HG03442 (cell line): Measurements from ENCODE around the gene GIGYF1.
"Not testable (repeated sequence)": the region's sequence is repeated elsewhere in the genome, so short reads cannot be mapped to it uniquely, and the experiment has no call there.

Experiments used
- ATAC-seq: cut with Tn5 transposase; IDR thresholded peaks from one replicate; pipeline ENCODE4 v1.9.1; 2021; ENCODE audit warnings: mild to moderate bottlenecking, moderate library complexity; ENCODE audit not compliant: unreplicated experiment

GIGYF1 gene, protein sequence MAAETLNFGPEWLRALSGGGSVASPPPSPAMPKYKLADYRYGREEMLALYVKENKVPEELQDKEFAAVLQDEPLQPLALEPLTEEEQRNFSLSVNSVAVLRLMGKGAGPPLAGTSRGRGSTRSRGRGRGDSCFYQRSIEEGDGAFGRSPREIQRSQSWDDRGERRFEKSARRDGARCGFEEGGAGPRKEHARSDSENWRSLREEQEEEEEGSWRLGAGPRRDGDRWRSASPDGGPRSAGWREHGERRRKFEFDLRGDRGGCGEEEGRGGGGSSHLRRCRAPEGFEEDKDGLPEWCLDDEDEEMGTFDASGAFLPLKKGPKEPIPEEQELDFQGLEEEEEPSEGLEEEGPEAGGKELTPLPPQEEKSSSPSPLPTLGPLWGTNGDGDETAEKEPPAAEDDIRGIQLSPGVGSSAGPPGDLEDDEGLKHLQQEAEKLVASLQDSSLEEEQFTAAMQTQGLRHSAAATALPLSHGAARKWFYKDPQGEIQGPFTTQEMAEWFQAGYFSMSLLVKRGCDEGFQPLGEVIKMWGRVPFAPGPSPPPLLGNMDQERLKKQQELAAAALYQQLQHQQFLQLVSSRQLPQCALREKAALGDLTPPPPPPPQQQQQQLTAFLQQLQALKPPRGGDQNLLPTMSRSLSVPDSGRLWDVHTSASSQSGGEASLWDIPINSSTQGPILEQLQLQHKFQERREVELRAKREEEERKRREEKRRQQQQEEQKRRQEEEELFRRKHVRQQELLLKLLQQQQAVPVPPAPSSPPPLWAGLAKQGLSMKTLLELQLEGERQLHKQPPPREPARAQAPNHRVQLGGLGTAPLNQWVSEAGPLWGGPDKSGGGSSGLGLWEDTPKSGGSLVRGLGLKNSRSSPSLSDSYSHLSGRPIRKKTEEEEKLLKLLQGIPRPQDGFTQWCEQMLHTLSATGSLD (N-terminal part only)

DNA sequence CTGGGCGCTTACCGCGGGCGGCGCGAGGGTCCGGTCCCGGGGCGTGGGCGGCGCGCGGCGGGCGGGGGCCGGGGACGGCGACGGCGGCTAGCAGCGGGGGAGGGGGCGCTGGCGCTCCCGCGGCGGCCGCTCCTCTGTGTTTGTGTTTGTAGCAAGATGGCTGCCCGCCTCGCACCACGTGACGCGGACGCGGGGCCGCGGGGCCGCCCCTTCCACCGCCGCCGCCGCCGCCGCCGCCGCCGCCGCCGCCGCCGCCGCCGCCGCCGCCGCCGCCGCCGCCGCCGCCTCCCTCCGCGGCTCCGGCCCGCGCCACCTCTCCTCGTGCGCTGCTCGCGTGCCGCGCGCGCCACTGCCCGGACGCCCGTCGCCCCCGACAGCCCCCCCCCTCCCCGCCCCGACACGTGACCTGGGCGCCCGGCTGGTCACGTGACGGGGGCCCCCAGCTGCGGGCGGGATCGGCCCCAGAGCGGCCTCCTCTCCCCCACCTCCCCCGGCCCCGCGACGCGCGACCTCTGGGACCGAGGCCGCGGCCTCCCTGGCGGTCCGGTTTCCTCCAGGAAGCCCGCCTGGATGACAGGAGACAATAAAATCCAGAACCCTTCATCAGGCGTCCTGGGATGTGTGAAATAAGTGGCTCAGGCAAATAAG, at the start of gene GIGYF1:
Gene GIGYF1, minus strand, starts transcription at position 153 of the 648 bp plus-strand sequence. CDS start 6,012 bp downstream, outside the sequence.
- peak; percentile 35 for ATAC-seq

DNA sequence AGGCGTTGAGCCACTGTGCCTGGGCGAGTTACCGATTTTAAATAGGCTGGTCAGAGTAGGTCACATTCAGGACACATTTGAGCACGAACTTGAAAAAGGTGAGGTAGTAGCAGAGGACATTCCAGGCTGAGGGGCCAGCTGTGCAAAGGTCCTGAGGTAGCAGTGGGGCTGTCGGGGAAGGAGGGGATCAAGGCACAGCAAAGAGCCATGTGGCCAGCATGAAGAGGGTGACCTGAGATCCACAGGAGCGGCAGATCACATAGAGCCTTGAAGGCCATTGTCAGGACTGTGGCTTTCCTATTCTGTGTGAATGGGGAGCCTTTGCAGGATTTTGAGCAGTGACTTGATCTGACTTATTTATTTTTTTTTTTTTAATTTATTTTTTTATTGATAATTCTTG, 45.9 kb upstream of the GIGYF1 start:
- no peak for ATAC-seq

DNA sequence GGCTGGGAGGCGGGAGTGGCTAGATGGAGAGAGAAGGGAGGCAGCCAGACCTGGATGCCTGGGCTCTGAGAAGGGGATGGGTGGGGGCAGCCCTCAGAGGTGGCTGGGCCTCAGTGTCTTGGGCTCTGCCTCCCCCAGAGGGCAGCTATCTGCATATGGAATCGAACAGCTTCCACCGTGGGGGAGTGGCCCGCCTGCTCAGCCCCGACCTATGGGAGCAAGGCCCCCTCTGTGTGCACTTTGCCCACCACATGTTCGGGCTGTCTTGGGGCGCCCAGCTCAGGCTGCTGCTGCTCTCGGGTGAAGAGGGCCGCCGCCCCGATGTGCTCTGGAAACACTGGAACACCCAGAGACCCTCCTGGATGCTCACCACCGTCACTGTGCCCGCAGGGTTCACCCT, 42.6 kb upstream of the GIGYF1 start:
- ATAC-seq, result no peak

DNA sequence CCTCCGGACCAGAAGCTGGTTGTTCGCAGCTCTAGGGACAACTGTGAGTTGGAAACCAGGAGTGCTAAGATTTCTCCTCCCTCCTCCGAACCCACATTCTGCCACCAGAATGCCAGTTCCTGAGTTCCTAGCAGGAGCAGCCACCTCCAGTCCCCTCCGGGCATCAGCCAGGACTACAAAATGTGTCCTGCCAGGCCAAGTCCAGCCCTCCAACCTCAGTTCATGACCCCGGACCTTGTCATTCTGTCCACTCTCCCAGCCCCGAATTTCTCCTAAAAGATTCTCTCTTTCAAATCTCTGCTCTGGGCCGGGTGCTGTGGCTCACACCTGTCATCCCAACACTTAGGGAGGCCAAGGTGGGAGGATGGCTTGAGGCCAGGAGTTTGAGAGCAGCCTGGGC, 41.7 kb upstream of the GIGYF1 start:
- ATAC-seq, result no peak

DNA sequence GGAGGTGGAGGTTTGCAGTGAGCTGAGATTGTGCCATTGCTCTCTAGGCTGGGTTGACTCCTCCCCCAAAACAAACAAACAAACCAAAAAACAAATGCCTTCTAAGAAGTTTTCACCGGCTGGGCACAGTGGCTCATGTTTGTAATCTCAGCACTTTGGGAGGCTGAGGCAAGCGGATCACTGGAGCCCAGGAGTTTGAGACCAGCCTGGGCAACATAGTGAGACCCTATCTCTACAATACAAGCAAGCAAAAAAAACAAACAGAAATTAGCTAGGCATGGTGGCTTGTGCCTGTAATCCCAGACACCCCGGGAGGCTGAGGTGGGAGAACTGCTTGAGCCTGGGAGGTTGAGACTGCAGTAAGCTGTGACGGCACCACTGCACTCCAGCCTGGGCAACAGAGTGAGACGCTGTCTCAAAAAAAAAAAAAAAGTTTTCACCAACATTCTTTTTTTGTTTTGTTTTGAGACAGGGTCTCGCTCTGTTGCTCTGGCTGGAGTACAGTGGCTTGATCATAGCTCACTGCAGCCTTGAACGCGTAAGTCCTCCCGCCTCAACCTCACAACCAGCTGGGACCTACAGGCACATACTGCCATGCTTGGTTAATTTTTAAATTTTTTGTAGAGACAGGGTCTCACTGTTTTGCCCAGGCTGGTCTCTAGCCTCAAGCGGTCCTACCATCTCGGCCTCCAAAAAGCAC, 38.0 kb upstream of the GIGYF1 start:
- ATAC-seq, result no peak

DNA sequence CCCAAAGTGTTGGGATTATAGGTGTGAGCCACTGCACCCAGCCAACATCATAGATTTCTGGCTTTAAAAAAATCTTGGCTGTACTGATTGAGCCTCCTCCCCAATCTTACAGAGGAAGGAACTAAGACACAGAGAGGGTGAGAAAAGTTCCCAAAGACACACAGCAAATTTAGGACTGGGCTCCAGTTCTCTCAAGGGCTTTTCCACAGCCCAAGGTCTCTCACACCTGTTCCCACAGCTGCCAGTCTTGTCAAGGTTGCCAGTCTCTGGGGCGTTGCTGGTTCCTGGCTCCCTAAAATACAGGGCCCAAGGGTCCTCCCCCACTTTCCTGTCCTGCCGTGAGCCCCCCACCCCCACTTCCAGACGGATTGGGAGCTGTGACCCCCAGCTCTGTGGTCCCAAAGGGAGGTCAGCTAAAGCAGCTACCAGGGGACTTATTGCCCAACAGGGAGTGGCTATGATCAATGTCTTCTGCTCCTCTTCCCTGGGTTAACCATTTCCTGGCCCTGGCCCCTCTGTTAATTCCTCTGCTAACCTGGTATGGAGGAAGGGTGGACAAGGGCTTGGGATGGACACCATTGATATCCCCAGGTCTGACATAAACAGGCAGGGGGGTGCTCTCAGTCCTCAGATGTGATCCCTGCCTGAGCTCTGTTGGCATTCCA, 36.2 kb upstream of the GIGYF1 start:
- no peak for ATAC-seq

DNA sequence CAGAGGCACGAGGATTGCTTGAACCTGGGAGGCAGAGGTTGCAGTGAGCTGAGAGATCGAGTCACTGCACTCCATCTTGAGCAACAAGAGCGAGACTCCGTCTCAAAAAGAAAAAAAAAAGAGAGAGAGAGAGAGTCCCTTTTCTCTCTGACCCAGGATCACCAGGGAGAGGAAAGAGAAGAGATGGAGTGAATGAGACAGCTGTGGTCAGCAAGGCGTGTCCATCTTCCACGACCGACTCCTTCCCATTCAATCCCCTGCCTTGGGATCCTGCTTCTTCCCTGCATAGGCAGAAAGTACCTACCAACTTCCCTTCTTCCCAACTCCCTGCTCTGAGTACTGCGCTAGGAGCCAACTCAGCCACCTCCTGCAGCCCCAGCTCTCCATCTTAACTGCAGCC, 34.1 kb upstream of the GIGYF1 start:
- no peak for ATAC-seq

DNA sequence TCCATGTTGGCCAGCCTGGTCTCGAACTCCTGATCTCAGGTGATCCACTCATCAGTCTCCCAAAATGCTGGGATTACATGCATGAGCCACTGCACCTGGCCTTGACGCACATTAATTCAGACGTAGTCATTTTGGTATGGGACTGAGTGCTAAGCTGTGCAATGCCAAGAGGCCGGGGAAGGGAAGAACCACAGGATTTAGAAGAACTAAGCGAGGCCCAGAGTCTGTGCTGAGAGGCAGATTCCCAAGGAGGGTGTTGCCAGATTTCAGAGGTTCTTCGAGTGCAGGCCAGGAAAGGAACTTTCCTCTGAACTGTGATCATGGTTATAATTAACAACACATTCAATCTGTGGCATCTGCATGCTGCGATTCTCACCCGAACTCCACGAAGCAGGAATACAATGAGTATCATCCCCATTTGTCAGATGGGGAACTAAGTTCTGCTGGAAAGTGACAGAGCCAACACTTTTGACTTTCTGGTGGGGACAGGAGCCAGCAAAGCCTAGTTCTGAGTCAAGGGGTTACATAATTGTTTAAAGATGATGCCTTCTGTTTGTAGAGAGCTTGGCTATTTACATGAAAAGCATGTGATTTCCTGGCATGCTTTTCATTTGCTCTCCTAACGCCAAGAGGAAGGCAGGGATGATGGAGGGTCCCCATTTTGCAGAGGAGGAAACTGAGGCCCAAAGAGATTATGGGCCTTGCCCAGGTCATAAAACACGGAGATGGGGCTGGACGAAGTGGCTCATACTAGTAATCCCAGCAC, 33.1 kb upstream of the GIGYF1 start:
- no peak for ATAC-seq

DNA sequence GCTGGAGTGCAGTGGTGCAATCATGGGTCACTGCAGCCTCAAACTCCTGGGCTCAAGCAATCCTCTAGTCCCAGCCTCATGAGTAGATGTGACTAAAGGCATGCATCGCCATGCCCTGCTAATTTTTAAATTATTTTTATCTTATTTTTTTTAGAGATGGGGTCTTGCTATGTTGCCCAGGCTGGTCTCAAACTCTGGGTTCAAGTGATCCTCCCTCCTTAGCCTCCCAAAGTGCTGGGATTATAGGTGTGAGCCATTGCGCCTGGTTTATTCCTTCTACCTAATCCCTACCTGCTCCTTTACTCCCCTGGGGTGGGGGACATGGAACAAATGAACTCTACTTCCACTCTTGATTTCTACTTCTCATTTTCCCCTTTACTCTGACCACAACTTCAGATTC, 30.3 kb upstream of the GIGYF1 start:
- not testable (repeated sequence) for ATAC-seq

DNA sequence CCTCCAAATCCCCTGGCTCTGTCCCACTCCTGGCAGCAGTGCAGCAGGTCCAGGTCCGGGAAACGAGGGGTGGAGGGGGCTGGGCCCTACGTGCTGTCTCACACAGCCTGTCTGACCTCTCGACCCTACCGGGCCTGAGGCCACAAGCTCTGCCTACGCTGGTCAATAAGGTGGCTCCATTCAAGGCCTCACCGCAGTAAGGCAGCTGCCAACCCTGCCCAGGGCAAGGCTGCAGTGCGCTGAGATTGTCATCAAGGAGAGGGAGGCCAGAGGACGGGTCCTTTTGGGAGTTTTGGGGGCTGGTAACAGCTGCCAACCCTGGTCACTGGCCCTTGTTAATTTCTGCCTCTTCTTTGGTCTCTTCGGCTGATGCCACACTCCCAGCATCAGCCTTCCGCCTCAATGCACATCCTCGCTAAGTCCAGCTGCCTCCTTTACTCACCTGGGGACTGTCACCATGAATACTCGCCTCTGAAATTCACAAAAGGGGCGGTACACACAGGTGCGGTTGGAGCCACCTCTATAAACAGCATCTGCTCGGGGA, 29.8 kb upstream of the GIGYF1 start:
- ATAC-seq, result no peak

DNA sequence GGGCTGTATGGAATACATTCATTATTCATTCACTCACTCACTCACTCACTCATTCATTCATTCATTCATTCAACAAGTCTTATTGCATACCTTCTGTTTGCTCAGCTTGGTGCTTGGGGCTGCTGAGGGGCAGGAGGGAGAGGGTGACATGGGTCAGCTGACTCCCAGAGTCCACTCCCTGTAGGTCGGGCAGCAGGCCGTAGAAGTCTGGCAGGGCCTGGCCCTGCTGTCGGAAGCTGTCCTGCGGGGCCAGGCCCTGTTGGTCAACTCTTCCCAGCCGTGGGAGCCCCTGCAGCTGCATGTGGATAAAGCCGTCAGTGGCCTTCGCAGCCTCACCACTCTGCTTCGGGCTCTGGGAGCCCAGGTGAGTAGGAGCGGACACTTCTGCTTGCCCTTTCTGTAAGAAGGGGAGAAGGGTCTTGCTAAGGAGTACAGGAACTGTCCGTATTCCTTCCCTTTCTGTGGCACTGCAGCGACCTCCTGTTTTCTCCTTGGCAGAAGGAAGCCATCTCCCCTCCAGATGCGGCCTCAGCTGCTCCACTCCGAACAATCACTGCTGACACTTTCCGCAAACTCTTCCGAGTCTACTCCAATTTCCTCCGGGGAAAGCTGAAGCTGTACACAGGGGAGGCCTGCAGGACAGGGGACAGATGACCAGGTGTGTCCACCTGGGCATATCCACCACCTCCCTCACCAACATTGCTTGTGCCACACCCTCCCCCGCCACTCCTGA, 28.6 kb upstream of the GIGYF1 start:
- no peak for ATAC-seq

DNA sequence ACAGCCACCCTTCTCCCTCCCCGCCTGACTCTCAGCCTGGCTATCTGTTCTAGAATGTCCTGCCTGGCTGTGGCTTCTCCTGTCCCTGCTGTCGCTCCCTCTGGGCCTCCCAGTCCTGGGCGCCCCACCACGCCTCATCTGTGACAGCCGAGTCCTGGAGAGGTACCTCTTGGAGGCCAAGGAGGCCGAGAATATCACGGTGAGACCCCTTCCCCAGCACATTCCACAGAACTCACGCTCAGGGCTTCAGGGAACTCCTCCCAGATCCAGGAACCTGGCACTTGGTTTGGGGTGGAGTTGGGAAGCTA, 27.4 kb upstream of the GIGYF1 start:
- ATAC-seq, result no peak

DNA sequence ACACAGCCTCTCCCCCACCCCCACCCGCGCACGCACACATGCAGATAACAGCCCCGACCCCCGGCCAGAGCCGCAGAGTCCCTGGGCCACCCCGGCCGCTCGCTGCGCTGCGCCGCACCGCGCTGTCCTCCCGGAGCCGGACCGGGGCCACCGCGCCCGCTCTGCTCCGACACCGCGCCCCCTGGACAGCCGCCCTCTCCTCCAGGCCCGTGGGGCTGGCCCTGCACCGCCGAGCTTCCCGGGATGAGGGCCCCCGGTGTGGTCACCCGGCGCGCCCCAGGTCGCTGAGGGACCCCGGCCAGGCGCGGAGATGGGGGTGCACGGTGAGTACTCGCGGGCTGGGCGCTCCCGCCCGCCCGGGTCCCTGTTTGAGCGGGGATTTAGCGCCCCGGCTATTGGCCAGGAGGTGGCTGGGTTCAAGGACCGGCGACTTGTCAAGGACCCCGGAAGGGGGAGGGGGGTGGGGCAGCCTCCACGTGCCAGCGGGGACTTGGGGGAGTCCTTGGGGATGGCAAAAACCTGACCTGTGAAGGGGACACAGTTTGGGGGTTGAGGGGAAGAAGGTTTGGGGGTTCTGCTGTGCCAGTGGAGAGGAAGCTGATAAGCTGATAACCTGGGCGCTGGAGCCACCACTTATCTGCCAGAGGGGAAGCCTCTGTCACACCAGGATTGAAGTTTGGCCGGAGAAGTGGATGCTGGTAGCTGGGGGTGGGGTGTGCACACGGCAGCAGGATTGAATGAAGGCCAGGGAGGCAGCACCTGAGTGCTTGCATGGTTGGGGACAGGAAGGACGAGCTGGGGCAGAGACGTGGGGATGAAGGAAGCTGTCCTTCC, 26.8 kb upstream of the GIGYF1 start:
- ATAC-seq, result no peak

DNA sequence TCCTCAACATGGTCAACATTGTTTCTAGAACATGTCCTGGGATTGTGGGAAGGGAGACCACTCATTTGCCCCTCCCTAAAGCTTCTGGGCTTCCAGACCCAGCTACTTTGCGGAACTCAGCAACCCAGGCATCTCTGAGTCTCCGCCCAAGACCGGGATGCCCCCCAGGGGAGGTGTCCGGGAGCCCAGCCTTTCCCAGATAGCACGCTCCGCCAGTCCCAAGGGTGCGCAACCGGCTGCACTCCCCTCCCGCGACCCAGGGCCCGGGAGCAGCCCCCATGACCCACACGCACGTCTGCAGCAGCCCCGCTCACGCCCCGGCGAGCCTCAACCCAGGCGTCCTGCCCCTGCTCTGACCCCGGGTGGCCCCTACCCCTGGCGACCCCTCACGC, 26.2 kb upstream of the GIGYF1 start, which contains the start of gene EPO:
Gene EPO, plus strand, starts transcription at position 190 of the 392 bp plus-strand sequence. CDS start 513 bp downstream, outside the sequence.
- no peak for ATAC-seq

DNA sequence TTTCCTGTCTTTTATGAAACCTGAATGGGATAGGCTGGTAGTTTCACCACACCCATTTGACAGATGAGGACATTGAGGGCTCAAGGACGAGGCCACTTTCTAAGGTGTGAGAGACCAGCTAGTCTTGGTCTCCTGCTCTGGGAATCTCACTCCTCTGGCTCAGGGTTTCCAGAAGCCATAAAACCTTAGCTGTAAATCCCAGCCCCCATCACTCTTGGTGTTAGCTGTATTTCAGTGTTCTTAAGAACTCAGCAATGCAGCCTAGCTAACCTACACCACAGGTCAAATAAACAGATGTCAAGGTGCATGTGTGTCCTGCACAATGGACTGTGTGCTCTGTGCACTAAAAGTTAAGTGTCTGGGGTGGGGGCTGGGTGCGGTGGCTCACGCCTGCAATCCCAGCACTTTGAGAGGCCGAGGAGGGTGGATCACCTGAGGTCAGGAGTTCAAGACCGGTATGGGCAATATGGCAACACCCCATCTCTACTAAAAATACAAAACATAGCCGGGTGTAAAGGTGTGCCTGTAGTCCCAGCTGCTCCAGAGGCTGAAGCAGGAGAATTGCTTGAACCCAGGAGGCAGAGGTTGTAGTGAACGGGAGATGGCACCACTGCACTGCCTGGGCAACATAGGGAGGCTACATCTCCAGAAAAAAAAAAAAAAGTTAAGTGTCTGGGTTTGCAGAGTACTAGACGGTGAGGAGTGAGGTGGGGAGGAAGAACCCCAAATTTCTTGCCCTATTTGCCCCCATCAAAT, 25.7 kb upstream of the GIGYF1 start:
- ATAC-seq, result no peak

DNA sequence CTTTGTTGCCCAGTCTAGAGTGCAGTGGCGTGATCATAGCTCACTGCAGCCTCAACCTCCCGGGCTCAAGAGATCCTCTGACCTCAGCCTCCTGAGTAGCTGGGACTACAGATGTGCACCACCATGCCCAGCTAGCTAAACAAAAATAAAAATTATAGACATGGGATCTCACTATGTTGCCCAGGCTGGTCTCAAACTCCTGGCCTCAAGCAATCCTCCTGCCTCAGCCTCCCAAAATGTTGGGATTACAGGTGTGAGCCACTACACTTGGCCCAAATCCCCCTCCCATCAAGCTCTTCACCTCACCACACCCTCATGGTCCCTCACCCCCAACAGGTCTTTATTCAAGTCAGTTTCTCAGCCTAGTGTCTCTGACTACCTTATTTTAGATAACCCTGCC, 23.0 kb upstream of the GIGYF1 start:
- ATAC-seq, result not testable (repeated sequence)

DNA sequence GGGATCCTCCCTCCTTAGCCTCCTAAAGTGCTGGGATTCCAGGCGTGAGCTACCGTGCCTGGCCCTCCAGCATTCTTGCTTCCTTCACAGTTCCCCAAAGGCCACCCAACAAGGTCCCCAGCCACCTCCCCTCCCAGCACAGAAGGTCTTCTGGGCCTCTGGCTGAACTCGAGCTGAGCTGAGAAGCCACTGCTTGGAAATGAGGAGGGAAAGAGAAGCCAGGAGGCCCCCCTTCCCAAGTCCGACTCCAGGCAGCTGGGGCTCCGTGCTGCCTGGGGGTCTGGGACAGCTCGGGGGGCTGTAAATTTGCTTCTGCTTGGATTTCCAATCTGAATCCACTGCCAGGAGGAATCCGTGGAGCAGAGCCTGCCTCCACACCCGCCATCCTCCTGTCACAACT, 20.7 kb upstream of the GIGYF1 start:
- ATAC-seq, result no peak
